Stimulated activated CD8-positive, alpha-beta memory T cell treated with anti-CD3 and anti-CD28 coated beads, Interleukin-15, amount 100 ng/mL, for 24 hours (primary cell): ENCODE results near the gene MINDY4.

Source experiments
- DNase-seq: peaks from one replicate; pipeline ENCODE4 v3.0.0-alpha.2; 2020; ENCODE audit warnings: low read depth

Gene MINDY4

GRCh38 chr7:30903146-30903545 is 131.9 kb downstream of the MINDY4 start:
- DNase-seq = no peak

- no peak for DNase-seq
Measured at GRCh38 chr7:30904561-30904960, 133.3 kb downstream of the MINDY4 start.

GRCh38 chr7:30905078-30906012 is 134.1 kb downstream of the MINDY4 start:
- DNase-seq = no peak

- no peak for DNase-seq
Measured at GRCh38 chr7:30906014-30906413, 134.8 kb downstream of the MINDY4 start.

- DNase-seq = no peak
Measured at GRCh38 chr7:30906515-30907240, 135.5 kb downstream of the MINDY4 start.

GRCh38 chr7:30907527-30908267 is 136.5 kb downstream of the MINDY4 start:
- DNase-seq = no peak

- no peak for DNase-seq
Measured at GRCh38 chr7:30908681-30909080, 137.5 kb downstream of the MINDY4 start.

GRCh38 chr7:30909431-30909830 is 138.2 kb downstream of the MINDY4 start:
- DNase-seq = no peak

- no peak for DNase-seq
Measured at GRCh38 chr7:30910411-30911073, 139.3 kb downstream of the MINDY4 start.

- DNase-seq = no peak
Measured at GRCh38 chr7:30911133-30911532, 139.9 kb downstream of the MINDY4 start.

- DNase-seq = no peak
Measured at GRCh38 chr7:30911561-30911969, 140.3 kb downstream of the MINDY4 start, which contains the start of gene AQP1. AQP1 (plus strand) TSS chr7:30911853; CDS start chr7:30911910, 57 bp downstream.

GRCh38 chr7:30912021-30912730 is 141.0 kb downstream of the MINDY4 start:
- DNase-seq = no peak

GRCh38 chr7:30912731-30912985 is 141.4 kb downstream of the MINDY4 start:
- no peak for DNase-seq

GRCh38 chr7:30912986-30913811 is 142.0 kb downstream of the MINDY4 start:
- no peak for DNase-seq

GRCh38 chr7:30913821-30914515 is 142.8 kb downstream of the MINDY4 start:
- DNase-seq = no peak

GRCh38 chr7:30914596-30914995 is 143.4 kb downstream of the MINDY4 start:
- DNase-seq = no peak

GRCh38 chr7:30915005-30915601 is 143.9 kb downstream of the MINDY4 start:
- no peak for DNase-seq

GRCh38 chr7:30915751-30916150 is 144.5 kb downstream of the MINDY4 start:
- DNase-seq = no peak

GRCh38 chr7:30916255-30916654 is 145.0 kb downstream of the MINDY4 start:
- DNase-seq = no peak
